Measurements from ENCODE around the gene S100A9.
"Not testable (repeated sequence)": the region's sequence is repeated elsewhere in the genome, so short reads cannot be mapped to it uniquely, and the experiment has no call there.

The S100A9 gene

DNA sequence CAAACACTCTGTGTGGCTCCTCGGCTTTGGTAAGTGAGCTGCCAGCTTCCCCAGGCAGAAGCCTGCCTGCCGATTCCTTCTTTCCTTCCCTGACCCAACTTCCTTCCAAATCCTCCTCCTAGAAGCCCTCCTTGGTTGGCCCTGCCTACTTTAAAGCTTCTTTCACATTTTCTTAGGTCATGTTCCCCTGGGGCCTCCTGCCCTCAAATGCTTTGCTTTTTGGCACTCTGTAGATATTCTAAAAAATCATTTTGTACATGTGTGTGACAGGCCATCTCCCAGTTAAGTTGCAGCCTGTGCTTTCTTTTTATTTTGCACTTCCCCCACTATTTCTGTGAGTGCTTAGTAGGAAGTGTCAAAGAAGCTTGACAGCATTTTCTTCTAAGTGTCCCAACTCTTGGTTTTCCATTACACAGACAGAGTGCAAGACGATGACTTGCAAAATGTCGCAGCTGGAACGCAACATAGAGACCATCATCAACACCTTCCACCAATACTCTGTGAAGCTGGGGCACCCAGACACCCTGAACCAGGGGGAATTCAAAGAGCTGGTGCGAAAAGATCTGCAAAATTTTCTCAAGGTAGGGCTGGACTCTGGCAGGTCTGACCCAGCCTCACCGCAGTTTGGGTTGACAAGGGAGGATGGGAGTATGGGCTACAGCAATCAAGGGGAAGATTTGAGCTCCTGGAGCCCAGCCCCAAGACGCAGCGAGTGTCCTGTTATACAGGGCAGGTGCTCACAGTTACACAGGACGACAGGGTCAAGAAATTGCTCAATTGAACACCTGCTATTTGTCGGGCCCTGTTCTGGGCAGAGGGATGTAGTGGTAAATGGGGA is at the start of gene S100A9:
Gene S100A9, plus strand, starts transcription at position 2 of the 838 bp plus-strand sequence. Its CDS starts 430 bp downstream, at position 432.
- DNase-seq (ENCODE audit: low read depth) = no peak

GRCh38 chr1:153308540-153308939 is 49.1 kb upstream of the S100A9 start:
- DNase-seq (ENCODE audit: low read depth) = no peak

- no peak for DNase-seq (ENCODE audit: low read depth)
Observed at GRCh38 chr1:153309441-153309840, 48.2 kb upstream of the S100A9 start.

DNA sequence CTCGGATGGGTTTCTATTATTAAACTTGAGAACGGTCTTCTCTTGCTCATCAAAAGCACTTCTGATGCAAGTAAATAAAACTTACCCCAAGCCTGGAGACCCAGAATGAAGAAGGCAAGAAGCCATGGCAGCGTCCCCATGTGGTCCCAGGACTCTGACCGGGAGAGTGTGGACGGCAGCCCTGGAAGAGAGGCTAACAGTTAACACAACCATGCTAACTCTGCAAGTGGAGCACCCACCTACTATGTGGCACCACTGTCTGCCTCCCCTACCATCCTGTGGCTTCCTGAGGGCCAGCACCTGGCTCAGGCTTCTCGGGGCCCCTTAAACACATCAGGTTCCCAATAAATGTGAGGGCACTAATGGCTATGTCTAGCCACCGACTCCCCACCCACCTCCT is 47.1 kb upstream of the S100A9 start:
- no peak for DNase-seq (ENCODE audit: low read depth)

DNA sequence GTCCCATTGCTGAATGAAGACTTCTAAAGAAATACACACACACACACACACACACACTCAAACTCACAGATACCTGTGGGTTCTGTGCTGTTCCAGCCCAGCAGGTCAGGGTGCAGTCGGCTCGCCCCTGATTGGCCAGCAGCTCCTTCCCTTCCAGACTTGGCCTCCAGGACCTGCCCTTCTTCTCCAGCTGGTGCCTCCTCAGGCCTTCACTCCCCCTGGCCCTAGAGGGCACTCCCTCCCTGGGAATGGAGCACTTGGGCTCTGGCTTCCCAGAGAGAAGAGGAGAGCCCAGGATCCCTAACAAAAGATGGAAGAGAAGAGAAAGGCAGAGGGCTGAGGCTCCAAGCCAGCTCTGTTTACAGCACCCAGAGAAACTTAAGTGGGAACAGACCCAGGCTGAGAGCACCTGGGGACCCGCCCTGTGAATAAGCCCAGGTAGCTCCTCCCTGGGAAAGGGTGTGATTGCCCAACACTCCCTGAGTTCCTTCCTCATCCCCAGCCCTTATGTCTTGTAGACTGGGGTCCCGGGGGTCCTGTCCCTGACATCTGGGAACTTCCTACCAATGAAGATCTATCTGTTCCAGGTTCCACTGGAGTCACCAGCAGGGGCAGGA is 45.0 kb upstream of the S100A9 start, which contains the start of gene PGLYRP3:
Gene PGLYRP3, minus strand, starts transcription at position 383 of the 617 bp plus-strand sequence. CDS start 2,287 bp downstream, outside the sequence.
- DNase-seq (ENCODE audit: low read depth) = no peak

GRCh38 chr1:153313288-153313687 is 44.4 kb upstream of the S100A9 start:
- no peak for DNase-seq (ENCODE audit: low read depth)

- DNase-seq (ENCODE audit: low read depth) = not testable (repeated sequence)
Observed at GRCh38 chr1:153314388-153314787, 43.3 kb upstream of the S100A9 start.

DNA sequence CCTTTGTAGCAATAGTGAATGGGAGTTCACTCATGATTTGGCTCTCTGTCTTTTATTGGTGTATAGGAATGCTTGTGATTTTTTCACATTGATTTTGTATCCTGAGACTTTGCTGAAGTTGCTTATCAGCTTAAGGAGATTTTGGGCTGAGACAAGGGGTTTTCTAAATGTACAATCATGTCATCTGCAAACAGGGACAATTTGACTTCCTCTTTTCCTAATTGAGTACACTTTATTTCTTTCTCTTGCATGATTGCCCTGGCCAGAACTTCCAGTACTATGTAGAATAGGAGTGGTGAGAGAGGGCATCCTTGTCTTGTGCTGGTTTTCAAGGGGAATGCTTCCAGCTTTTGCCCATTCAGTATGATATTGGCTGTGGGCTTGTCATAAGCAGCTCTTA is 41.6 kb upstream of the S100A9 start:
- not testable (repeated sequence) for DNase-seq (ENCODE audit: low read depth)

- not testable (repeated sequence) for DNase-seq (ENCODE audit: low read depth)
Observed at GRCh38 chr1:153318145-153318544, 39.5 kb upstream of the S100A9 start.

DNA sequence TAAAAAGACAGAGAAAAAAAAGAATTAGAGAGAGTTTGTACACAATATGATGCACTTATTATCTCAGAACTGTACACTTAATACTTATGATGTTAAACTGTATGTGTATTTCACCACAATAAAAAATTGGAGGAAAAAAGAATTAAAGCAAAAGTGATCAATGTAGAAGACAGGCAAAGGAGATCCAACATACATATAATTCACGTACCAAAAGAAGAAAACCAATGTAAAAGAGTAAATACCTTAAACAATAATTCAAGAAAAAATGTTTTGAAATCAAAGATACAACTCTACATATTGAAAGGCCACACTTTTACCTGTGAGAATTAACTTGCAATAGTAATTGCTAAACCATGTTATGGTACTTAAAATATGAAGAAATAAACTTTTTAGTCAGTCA is 35.1 kb upstream of the S100A9 start:
- no peak for DNase-seq (ENCODE audit: low read depth)

- no peak for DNase-seq (ENCODE audit: low read depth)
Observed at GRCh38 chr1:153324912-153325311, 32.7 kb upstream of the S100A9 start.

- DNase-seq (ENCODE audit: low read depth) = no peak
Observed at GRCh38 chr1:153333902-153334301, 23.8 kb upstream of the S100A9 start.

GRCh38 chr1:153336650-153337049 is 21.0 kb upstream of the S100A9 start:
- no peak for DNase-seq (ENCODE audit: low read depth)

DNA sequence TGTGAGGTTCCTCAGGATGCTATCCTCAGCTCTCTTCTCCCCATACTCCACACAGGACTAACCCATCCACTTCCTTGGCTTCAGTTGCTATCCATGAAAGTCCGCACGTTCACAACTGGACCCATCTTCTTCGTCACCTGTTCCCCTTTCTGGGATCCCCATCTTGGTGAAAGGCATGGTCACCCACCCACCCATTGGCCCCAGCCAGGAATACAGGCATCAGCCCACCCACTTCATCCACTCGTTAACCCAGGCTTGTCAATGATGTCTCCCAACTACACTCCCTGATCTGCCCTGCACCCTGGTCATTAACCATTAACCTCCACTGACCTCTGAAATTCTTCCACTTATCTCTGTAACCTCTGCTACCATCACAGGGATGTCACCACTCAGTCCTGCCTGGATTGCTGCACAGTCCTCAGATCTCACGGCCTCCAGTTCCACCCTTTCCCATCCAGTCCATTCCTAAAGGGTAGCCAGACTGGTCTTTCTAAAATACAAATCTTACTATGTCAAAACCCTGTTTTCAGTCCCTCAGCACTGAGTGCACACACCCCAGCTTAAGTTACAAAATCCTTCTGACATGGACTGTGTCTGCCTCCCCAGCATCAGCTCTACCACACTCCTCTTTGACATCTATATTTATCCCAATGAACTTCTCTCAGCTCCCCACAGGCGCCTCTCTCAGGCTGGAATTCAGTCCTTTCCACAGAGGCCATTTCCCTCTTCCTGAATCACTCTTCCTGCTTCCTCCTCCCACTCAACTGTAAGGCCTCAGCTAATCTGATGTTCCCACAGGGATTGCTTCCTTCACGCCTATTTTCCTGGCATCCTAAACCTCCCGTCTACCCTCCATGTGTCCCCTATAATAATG is 19.4 kb upstream of the S100A9 start:
- no peak for DNase-seq (ENCODE audit: low read depth)

DNA sequence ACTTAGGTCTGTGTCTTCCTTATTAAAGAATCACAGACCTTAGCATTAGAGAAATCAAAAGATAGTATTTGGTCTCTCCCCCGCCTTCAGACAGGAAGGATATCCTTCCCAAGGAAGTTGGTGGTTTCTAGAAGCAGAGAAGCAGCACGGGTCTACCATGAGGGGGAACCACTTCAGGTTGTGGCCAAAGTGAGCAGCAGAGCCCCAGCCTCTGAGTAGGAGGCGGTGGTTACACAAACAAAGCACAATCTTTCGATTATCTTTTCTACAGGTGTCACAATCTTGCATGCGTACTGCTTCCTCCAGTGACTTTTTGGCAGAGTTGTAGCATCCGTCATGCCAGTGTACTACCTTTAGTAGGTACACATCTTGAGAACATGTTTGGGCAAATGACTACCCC is 17.9 kb upstream of the S100A9 start:
- no peak for DNase-seq (ENCODE audit: low read depth)

- no peak for DNase-seq (ENCODE audit: low read depth)
Observed at GRCh38 chr1:153340356-153340755, 17.3 kb upstream of the S100A9 start.

DNA sequence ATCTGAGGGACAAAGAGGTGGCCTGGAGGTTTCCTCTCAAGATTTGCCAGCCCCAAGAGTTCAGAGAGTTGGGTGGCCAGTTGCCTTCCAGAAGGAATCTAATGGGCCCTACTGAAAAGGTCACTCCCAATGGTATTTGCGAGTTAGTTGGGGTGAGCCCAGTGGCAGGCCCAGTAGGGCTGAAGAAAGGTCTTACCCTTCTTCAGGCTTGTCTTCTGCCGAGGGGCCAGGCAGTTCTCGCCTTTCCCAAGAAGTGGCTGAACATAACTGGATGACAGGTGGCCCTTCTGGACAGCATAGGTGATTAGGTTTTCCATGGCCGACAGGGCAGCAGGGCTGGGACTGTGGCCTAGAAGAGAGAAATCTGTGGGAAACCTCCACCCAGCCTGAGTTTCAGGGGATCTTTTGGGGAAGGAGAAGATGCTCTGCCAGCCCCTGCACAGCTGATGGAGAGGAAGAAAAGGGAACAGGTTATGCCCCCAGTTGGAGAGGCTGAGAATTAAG is 16.2 kb upstream of the S100A9 start:
- DNase-seq (ENCODE audit: low read depth) = no peak

- DNase-seq (ENCODE audit: low read depth) = no peak
Observed at GRCh38 chr1:153342178-153342577, 15.5 kb upstream of the S100A9 start.

DNA sequence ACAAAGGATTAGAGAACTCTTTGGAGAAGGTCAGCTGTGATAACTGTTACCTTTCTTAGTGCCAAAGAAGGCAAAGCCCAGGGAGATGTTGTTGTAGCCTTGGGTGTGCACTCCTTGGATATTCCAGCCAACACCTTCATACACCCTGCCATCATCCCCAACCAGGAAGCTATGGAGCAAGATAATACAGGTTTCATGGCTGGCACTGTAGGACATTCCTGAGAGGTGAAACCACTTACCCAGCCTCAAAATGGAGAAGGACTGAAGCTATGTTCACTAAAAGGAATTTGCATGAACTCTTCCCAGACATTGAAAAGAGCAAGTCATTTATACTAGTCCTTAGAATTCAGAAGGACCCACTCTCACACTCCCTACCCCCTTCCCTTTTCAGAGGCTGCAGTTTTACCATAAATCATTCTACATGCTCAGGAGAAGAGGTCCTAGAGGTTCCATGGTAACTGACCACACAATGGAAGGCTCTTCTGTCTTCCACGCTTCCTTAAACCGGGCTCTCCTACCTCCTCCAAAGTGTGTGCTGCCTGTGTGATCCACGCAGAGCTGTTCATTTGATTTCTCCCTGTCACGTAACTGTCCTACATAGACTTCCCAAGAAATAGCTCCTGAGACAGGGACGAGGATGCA is 14.5 kb upstream of the S100A9 start:
- no peak for DNase-seq (ENCODE audit: low read depth)

DNA sequence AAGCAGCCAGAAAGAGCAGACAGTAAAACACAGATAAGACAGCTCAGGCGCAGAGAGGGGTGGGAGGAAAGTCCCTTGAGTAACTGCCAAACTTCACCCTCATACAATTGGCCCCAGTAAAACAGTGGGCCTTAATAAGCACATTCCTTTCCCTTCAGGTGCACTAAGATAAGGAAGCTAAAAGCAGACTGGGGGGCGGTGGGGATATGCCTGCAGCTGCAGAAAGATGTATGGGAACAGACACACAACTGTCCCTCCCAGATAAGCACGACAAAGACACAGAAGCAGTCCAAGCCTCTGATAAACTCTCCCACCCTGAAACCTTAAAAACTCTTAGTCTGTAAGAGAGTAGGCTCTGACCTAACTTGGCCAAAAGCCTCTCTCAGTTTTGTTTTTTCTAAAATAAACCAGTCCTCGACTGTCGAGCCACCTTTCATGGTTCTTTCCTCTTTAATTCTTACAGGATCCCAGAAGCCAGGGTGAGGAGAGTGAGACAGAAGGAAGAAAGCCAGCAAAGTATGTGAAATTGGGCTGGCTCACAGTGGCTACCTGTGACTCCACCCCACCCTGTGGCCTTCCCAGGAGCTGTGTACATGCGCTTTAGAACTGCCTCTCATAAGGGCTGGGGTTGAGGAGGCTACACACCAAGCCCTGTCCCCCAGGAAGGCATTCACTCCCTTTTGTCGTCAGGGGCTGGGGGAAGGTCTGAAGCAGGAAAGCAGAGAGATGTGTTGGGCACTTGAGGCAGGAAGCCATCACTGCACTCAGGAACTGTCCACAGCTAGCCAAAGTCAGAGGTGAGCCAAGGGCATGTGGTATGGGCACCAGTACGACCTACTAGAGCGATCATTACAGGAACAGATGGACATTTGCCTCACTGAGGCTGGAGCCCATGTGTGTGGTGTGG is 13.6 kb upstream of the S100A9 start:
- DNase-seq (ENCODE audit: low read depth) = no peak

- no peak for DNase-seq (ENCODE audit: low read depth)
Observed at GRCh38 chr1:153344718-153345025, 13.0 kb upstream of the S100A9 start.

All from activated T-helper 1 cell treated with Interleukin-2 at 50 U/mL for 16 hours (primary cell).